HG03378 (cell line): ENCODE results near the gene ARIH1.
"Not testable (repeated sequence)": the region's sequence is repeated elsewhere in the genome, so short reads cannot be mapped to it uniquely, and the experiment has no call there.

Experiments used
- ATAC-seq: cut with Tn5 transposase; IDR thresholded peaks from one replicate; pipeline ENCODE4 v1.9.1; 2021; ENCODE audit warnings: mild to moderate bottlenecking, moderate library complexity; ENCODE audit not compliant: unreplicated experiment

ARIH1 gene

GRCh38 chr15:72593838-72594237 lies 119.7 kb downstream of the ARIH1 start:
- ATAC-seq = no peak

- ATAC-seq = no peak
Measured at GRCh38 chr15:72599855-72600464, 125.8 kb downstream of the ARIH1 start.

DNA sequence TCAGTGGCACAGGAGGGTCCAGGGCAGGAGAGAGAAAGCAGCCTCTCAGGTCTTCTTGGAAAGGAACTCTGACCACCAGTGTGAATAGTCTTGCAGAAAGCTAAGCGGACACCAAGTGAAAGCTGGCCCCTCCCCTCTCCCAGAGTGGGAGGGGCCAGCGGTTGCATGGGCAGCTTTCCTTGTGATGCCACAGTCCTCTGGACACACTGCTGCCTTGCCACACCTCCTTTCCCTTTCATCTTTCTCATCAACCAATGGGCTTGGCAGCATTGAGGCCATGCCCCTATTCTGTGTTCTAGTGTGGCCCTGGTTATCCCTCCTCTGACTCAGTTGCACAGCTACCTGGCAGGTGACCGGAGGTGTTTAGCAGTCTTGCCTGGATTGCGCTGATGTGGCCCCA lies 130.7 kb downstream of the ARIH1 start:
- no peak for ATAC-seq

DNA sequence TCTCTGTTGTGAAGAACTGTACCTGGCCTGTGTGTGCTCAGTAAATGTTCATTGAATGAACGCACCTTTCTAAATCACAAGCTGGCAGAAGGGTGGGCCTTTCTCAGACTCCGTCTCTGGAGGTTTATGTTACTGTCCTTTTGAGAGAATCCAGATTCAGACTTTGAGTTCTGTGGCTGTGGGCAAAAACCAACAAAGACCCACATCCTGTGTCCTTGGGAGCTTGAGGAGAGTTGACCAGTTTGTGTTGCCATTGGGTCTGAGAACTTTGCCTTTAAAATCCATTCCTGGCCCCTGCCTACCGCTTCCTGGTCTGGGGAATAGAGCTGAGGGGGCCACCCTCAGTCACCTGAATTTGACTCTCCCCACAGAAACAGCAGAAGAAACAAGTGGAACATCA lies 134.0 kb downstream of the ARIH1 start:
- ATAC-seq = not testable (repeated sequence)

- ATAC-seq = no peak
Measured at GRCh38 chr15:72609862-72610261, 135.7 kb downstream of the ARIH1 start.

DNA sequence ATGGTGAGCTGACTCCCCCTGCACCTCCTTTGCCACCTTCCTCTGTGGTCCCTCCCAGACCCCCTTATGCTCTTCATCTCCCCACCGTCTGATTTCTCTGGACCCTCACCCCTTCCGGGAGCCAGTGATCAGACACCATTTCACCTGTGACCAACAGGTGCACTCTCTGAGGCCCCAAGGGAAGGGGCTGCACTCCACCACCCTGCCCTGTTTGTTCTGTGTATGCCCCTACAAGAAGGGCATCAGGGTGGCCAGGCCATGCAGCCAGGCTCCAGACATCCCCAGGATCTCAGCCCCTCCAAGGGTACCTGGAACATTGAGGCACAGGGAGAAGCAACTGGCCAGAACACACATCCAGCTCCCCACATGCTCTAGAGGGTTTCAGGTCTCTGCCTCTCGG lies 138.2 kb downstream of the ARIH1 start:
- not testable (repeated sequence) for ATAC-seq

DNA sequence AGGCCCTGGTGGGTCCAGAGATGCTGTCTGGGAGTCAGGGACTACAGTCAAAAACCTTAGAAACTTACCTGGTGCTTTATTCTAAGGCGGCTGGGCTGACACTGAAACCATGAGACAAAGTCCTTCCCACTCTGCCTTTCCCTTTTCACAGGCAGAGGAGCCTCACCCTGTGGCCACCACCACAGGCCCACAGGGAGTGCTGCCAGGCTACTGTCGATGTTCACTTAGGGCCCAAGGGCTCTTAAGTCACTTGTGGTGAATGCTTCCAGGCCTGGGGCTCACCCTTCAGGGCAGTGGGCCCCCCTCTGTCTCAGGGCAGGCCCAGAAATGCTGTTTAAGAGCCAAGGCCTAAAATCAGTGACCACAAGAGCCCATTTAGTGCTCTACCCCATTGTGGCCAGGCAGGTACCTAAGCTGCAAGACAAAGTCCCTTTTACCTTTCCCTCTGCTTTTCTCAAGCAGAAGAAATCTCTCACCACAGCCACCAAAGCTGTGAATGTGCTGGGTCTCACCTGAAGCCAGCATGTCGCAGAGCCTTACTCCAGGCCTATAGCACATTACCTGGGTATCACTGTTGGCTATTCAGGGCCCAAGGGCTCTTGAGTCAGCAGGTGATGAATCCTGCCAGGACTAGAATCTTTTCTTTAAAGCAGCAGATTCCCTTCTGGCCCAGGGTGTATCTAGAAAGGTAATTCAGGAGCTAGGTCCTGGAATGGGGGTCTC lies 140.8 kb downstream of the ARIH1 start:
- no peak for ATAC-seq

GRCh38 chr15:72615533-72616233 lies 141.6 kb downstream of the ARIH1 start:
- not testable (repeated sequence) for ATAC-seq

- ATAC-seq = no peak
Measured at GRCh38 chr15:72616491-72617210, 142.5 kb downstream of the ARIH1 start.

GRCh38 chr15:72623854-72624253 lies 149.7 kb downstream of the ARIH1 start:
- not testable (repeated sequence) for ATAC-seq

DNA sequence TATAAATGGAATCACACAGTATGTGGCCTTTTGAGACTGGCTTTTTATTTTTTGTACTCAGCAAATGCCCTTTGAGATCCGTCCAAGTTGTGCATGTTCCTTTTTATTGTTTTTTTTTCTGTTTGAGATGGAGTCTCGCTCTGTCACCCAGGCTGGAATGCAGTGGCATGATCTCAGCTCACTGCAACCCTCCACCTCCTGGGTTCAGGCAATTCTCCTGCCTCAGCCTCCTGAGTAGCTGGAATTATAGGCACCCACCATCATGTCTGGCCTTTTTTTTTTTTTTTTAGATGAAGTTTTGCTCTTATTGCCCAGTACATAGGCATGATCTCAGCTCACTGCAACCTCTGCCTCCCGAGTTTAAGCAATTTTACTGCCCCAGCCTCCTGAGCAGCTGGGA lies 152.0 kb downstream of the ARIH1 start:
- ATAC-seq = not testable (repeated sequence)

- ATAC-seq = not testable (repeated sequence)
Measured at GRCh38 chr15:72628249-72629067, 154.3 kb downstream of the ARIH1 start.

DNA sequence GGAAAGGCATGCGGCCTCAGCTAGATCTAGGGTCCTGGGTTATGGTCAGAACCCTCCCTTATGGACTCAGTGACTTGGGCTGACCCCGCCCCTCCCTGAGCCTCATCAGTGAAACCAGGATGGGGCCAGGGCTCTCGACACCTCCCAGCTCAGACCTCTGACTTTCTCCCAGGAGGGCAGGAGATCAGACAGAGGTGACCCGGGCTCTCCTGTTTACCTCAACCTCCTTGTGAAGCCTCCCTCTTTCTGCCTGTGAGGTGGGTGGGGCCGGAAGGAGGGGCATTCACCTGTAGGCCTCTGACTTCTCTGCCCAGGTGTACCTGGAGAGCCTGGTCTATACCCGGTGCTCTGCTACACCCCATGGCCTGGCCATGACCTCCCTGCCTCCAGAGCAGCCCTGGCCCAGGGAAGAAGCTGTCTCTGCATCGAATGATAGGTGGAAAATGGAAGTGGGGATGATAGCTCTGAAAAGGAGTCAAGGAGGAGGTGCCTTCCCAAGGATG lies 155.0 kb downstream of the ARIH1 start:
- not testable (repeated sequence) for ATAC-seq

- not testable (repeated sequence) for ATAC-seq
Measured at GRCh38 chr15:72636519-72637282, 162.6 kb downstream of the ARIH1 start.

DNA sequence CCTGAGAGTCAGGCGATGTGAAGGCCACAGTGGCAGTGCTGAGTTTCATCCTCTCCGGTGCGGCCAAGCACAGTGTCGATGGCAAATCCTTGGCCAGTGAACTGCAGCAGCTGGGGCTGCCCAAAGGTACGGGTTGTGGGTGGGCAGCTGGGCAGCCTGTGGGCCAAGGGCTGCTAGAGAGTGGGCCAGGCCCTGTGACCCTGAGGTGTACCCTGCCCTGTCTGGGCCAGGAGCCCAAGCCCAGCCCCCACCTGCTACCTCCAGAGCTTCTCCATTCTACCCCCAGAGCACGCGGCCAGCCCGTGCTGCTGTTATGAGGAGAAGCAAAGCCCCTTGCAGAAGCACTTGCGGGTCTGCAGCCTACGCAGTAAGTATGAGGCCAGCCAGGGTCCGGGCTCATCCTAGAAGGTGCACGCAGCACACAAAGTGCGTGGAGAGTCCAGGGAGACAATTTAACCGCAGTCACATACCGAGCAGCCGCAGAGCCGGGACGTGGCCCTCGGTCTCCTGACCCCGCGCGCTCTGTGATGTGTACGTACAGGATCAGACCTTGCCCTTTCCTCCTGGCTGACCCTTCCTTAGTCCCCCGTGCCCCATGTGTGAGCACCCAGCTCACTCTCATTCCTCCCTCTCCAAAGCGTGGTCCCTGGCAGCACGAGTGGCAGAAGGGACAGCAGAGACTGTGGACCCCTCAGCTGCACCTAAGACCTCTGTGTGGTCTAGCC lies 165.8 kb downstream of the ARIH1 start:
- not testable (repeated sequence) for ATAC-seq

DNA sequence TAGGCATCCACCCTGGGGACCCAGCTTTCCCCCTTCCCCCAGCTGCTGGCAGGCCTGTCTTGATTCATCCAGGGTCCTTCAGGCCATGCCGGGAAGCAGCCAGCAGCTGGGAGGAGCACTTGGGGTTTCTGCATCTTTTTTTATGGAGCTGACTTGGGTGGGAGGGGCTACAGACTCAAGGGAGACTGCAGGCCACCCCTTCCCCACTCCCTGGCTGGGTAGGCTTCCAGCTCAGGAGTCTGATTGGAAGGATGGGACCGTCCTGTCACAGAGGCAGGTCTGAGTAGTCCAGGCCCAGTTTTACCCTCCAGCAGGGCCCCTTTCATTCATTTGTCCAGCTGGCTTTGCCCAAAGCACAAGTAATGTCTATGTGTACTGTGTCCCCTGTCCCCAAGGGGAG lies 168.1 kb downstream of the ARIH1 start:
- not testable (repeated sequence) for ATAC-seq

- ATAC-seq = not testable (repeated sequence)
Measured at GRCh38 chr15:72648631-72649253, 174.6 kb downstream of the ARIH1 start.
